Measurements from ENCODE around the gene C11orf65. TPM values are rescaled to one million over a fixed set of nuclear protein-coding genes. Genes with fewer than 3 reads are reported as not detected.

Gene C11orf65
- total RNA-seq, 1 donor from 2014 or later: 1.00 TPM

GRCh38 chr11:108364159-108364558 lies 103.2 kb downstream of the C11orf65 start:
- no peaks in the 10 kb centered on the region for H3K9me3 Mint-ChIP-seq (ENCODE audit: unreplicated experiment)
- peak; percentile 38 for DNase-seq (ENCODE audit: low read depth)
- H3K27ac Mint-ChIP-seq (ENCODE audit: unreplicated experiment): no peak overlapping the region

GRCh38 chr11:108351468-108351867 lies 115.9 kb downstream of the C11orf65 start:
- Mint-ChIP-seq H3K36me3 (ENCODE audit: low read depth, unreplicated experiment) (peaks cover 20% of the 10 kb centered on the region), H3K27ac (ENCODE audit: unreplicated experiment) (no peak overlapping the region), H3K27me3 (ENCODE audit: low read depth, unreplicated experiment) (no peaks in the 10 kb centered on the region), H3K4me1 (ENCODE audit: low read depth, unreplicated experiment) (no peaks in the 10 kb centered on the region), H3K9me3 (ENCODE audit: unreplicated experiment) (no peaks in the 10 kb centered on the region), H3K4me3 (ENCODE audit: unreplicated experiment) (no peak overlapping the region)
- H3K4me1 ChIP-seq (ENCODE audit: insufficient read depth, low read length): no peaks in the 10 kb centered on the region
- no peak overlapping the region for H3K27ac ChIP-seq (ENCODE audit: low read depth, low read length)
- H3K4me2 ChIP-seq (ENCODE audit: low read length): no peak overlapping the region
- H2AFZ ChIP-seq (ENCODE audit: low read depth, low read length): no peak overlapping the region
- H3K9me3 ChIP-seq (ENCODE audit: insufficient read depth, low read depth, low read length): no peaks in the 10 kb centered on the region
- no peak for FAIRE-seq
- no peaks in the 10 kb centered on the region for H4K20me1 ChIP-seq (ENCODE audit: insufficient read depth, low read length)
- no peak overlapping the region for H3K4me3 ChIP-seq (ENCODE audit: insufficient read depth, low read depth, low read length)
- no peaks in the 10 kb centered on the region for H3K79me2 ChIP-seq (ENCODE audit: insufficient read depth, low read length)
- no peak overlapping the region for H3K9ac ChIP-seq (ENCODE audit: low read length)
- H3K27me3 ChIP-seq (ENCODE audit: insufficient read depth, low read length): no peaks in the 10 kb centered on the region
- peaks cover 41% of the 10 kb centered on the region for H3K36me3 ChIP-seq (ENCODE audit: insufficient read depth, low read length)
- TF ChIP-seq EZH2 (IDR thresholded peaks at IDR 0.05; ENCODE audit: insufficient read depth, low read length): no peak
- no peak for TF ChIP-seq CTCF (IDR thresholded peaks at IDR 0.05; ENCODE audit: insufficient read depth, low read depth, low read length)
- no peak for DNase-seq (ENCODE audit: low read depth)

More at GRCh38 chr11:108364159-108364558, 103.2 kb downstream of the C11orf65 start:
- Histone ChIP-seq H3K27ac (ENCODE audit: low read depth, low read length) (no peak overlapping the region), H3K4me1 (ENCODE audit: insufficient read depth, low read length) (no peaks in the 10 kb centered on the region), H3K9me3 (ENCODE audit: insufficient read depth, low read depth, low read length) (no peaks in the 10 kb centered on the region), H3K36me3 (ENCODE audit: insufficient read depth, low read length) (no peaks in the 10 kb centered on the region), H3K9ac (ENCODE audit: low read length) (no peak overlapping the region), H3K79me2 (ENCODE audit: insufficient read depth, low read length) (no peaks in the 10 kb centered on the region), H3K4me3 (ENCODE audit: insufficient read depth, low read depth, low read length) (no peak overlapping the region), H3K27me3 (ENCODE audit: insufficient read depth, low read length) (no peaks in the 10 kb centered on the region), H2AFZ (ENCODE audit: low read depth, low read length) (no peak overlapping the region), H4K20me1 (ENCODE audit: insufficient read depth, low read length) (no peaks in the 10 kb centered on the region), H3K4me2 (ENCODE audit: low read length) (no peak overlapping the region)
- H3K36me3 Mint-ChIP-seq (ENCODE audit: low read depth, unreplicated experiment): peaks cover 4% of the 10 kb centered on the region
- H3K4me1 Mint-ChIP-seq (ENCODE audit: low read depth, unreplicated experiment): peaks cover 1% of the 10 kb centered on the region
- no peak for TF ChIP-seq CTCF (IDR thresholded peaks at IDR 0.05; ENCODE audit: insufficient read depth, low read depth, low read length)
- no peak for TF ChIP-seq EZH2 (IDR thresholded peaks at IDR 0.05; ENCODE audit: insufficient read depth, low read length)
- H3K4me3 Mint-ChIP-seq (ENCODE audit: unreplicated experiment): no peak overlapping the region
- FAIRE-seq: no peak
- no peaks in the 10 kb centered on the region for H3K27me3 Mint-ChIP-seq (ENCODE audit: low read depth, unreplicated experiment)

- Histone ChIP-seq H2AFZ (ENCODE audit: low read depth, low read length) (no peak overlapping the region), H3K4me2 (ENCODE audit: low read length) (no peak overlapping the region), H3K9me3 (ENCODE audit: insufficient read depth, low read depth, low read length) (no peaks in the 10 kb centered on the region), H4K20me1 (ENCODE audit: insufficient read depth, low read length) (no peaks in the 10 kb centered on the region), H3K27me3 (ENCODE audit: insufficient read depth, low read length) (no peaks in the 10 kb centered on the region), H3K36me3 (ENCODE audit: insufficient read depth, low read length) (peaks cover 15% of the 10 kb centered on the region), H3K4me3 (ENCODE audit: insufficient read depth, low read depth, low read length) (no peak overlapping the region), H3K4me1 (ENCODE audit: insufficient read depth, low read length) (no peaks in the 10 kb centered on the region), H3K79me2 (ENCODE audit: insufficient read depth, low read length) (no peaks in the 10 kb centered on the region), H3K27ac (ENCODE audit: low read depth, low read length) (no peak overlapping the region), H3K9ac (ENCODE audit: low read length) (no peak overlapping the region)
- TF ChIP-seq EZH2 (IDR thresholded peaks at IDR 0.05; ENCODE audit: insufficient read depth, low read length) (no peak), CTCF (IDR thresholded peaks at IDR 0.05; ENCODE audit: insufficient read depth, low read depth, low read length) (no peak)
- H3K4me3 Mint-ChIP-seq (ENCODE audit: unreplicated experiment): no peak overlapping the region
- DNase-seq (ENCODE audit: low read depth) (no peak), FAIRE-seq (no peak)
- H3K36me3 Mint-ChIP-seq (ENCODE audit: low read depth, unreplicated experiment): peaks cover 12% of the 10 kb centered on the region
- H3K9me3 Mint-ChIP-seq (ENCODE audit: unreplicated experiment): no peaks in the 10 kb centered on the region
- H3K4me1 Mint-ChIP-seq (ENCODE audit: low read depth, unreplicated experiment): no peaks in the 10 kb centered on the region
- no peak overlapping the region for H3K27ac Mint-ChIP-seq (ENCODE audit: unreplicated experiment)
- no peaks in the 10 kb centered on the region for H3K27me3 Mint-ChIP-seq (ENCODE audit: low read depth, unreplicated experiment)
These were observed 120.9 kb downstream of the C11orf65 start for GRCh38 chr11:108346451-108346850.
